SU-DHL-6 (cell line): ENCODE measurements around the gene GDAP2.

Experiments
- CTCF ChIP-seq: fragments of 200-600 bp; sonication (generic); IDR thresholded peaks from one replicate; pipeline ENCODE4 v1.5.1; 2017; ENCODE audit warnings: antibody characterized with exemption, mild to moderate bottlenecking, low read length, moderate library complexity; ENCODE audit not compliant: insufficient read depth, poor library complexity, severe bottlenecking
- EZH2phosphoT487 ChIP-seq: fragments of 200-600 bp; sonication (generic), shearing (Covaris generic); conservative IDR thresholded peaks from 2 replicates; pipeline ENCODE4 v1.6.1; 2018; ENCODE audit warnings: mild to moderate bottlenecking, antibody characterized with exemption, low read length, moderate library complexity, mixed read lengths

- peak; percentile 54 for TF ChIP-seq CTCF
- TF ChIP-seq EZH2phosphoT487: no peak
Observed at GRCh38 chr1:117895482-117896114, 33.8 kb downstream of the GDAP2 start.
